Coronary artery (tissue), 2 donors: ENCODE measurements around the gene ARHGAP24.

Experiments used
- DNase-seq: peaks from one replicate; pipeline ENCODE4 v3.0.0-alpha.2; 2017; ENCODE audit warnings: low spot score
- H3K27ac ChIP-seq, 2 donors: fragments of 200-600 bp; sonication (generic); one replicate each; pipeline ENCODE4 v1.5.1; 2016 to 2019
- H3K4me3 ChIP-seq: fragments of 200-600 bp; sonication (generic); 2 replicates; pipeline ENCODE4 v1.5.1; 2016; ENCODE audit warnings: mild to moderate bottlenecking, moderate library complexity
- TF ChIP-seq, protein P1 (sequence below): fragments of 200-600 bp; sonication (generic); IDR thresholded peaks from one replicate; pipeline ENCODE4 v1.5.1; 2019; ENCODE audit warnings: antibody characterized with exemption

ARHGAP24 gene

DNA sequence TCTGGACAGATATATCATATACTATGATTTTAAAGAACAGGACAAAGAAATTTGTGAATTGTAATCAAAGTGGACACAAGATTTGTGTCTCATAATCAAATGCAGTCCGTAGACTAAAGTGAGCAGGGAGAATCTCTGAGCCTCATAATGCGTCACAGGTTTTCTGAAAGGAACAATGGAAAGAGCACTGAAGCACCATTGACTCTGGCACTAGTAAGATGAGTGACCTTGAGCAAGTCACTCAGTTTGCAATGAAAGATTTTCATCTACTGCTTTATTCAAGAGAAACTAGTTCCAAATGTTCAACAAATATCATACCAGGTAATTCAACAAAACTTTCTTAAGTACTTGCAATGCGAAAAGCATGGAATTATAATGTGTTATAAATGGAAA, 569.6 kb downstream of the ARHGAP24 start:
- Histone ChIP-seq H3K4me3 (no peak overlapping the region), H3K27ac (no peak overlapping the region)
- no peak for DNase-seq
- TF ChIP-seq, protein P1, sequence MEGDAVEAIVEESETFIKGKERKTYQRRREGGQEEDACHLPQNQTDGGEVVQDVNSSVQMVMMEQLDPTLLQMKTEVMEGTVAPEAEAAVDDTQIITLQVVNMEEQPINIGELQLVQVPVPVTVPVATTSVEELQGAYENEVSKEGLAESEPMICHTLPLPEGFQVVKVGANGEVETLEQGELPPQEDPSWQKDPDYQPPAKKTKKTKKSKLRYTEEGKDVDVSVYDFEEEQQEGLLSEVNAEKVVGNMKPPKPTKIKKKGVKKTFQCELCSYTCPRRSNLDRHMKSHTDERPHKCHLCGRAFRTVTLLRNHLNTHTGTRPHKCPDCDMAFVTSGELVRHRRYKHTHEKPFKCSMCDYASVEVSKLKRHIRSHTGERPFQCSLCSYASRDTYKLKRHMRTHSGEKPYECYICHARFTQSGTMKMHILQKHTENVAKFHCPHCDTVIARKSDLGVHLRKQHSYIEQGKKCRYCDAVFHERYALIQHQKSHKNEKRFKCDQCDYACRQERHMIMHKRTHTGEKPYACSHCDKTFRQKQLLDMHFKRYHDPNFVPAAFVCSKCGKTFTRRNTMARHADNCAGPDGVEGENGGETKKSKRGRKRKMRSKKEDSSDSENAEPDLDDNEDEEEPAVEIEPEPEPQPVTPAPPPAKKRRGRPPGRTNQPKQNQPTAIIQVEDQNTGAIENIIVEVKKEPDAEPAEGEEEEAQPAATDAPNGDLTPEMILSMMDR: no peak

DNA sequence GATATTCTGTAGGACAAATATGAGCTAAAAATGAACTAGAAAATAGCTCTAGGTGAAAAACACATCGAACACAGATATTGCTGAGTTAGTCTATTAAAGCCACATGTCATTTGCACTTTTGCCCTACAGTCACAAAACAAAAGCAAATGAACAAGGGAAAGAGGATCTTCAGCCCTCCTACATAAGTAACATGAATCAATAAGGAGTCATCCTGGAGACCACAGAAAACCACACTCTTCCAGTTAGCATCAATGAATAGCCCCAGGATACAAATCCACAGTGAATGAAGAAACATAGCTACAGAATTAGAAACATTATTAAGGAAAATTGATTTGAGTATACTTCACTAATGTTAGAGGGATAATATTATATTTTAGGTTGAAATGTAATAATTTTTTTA, 573.5 kb downstream of the ARHGAP24 start:
- Histone ChIP-seq H3K27ac (no peak overlapping the region), H3K4me3 (no peak overlapping the region)
- TF ChIP-seq, protein P1: no peak
- DNase-seq: no peak

GRCh38 chr4:86050496-86050895, 575.5 kb downstream of the ARHGAP24 start:
- Histone ChIP-seq H3K27ac (no peak overlapping the region), H3K4me3 (no peak overlapping the region)
- TF ChIP-seq, protein P1: no peak
- DNase-seq: no peak
